Mucosa of descending colon (tissue), 3 donors: ENCODE data around the gene CDKN1C. TPM values are rescaled to one million over a fixed set of nuclear protein-coding genes. Genes with fewer than 3 reads are reported as not detected.
A peak's percentile ranks its signal among the peaks of the same experiment; 100 is the strongest.

ENCODE experiments used
- ATAC-seq: fragments of 200-7000 bp; cut with Tn5 transposase; one replicate; pipeline ENCODE4 v1.9.1; 2020; ENCODE audit warnings: mild to moderate bottlenecking, moderate library complexity
- DNase-seq, 3 donors: peaks; one replicate each; pipeline ENCODE4 v3.0.0-alpha.2; 2020
- H3K36me3 ChIP-seq: fragments of 200-600 bp; one replicate; pipeline ENCODE4 v1.8.0; 2021; ENCODE audit warnings: low read depth, mild to moderate bottlenecking
- H3K4me1 ChIP-seq: fragments of 200-600 bp; one replicate; pipeline ENCODE4 v1.8.0; 2021; ENCODE audit warnings: low read depth, mild to moderate bottlenecking
- H3K4me3 ChIP-seq: fragments of 200-600 bp; one replicate; pipeline ENCODE4 v1.8.0; 2021; ENCODE audit warnings: mild to moderate bottlenecking
- H3K9me3 ChIP-seq: fragments of 200-600 bp; one replicate; pipeline ENCODE4 v1.8.0; 2021; ENCODE audit warnings: mild to moderate bottlenecking
- CTCF ChIP-seq: fragments of 200-600 bp; IDR thresholded peaks from one replicate; pipeline ENCODE4 v1.8.0; 2022; ENCODE audit warnings: antibody characterized with exemption, mild to moderate bottlenecking
- intact Hi-C, 2 donors: fragments of 100-400 bp; cut with DNase I in 1 of 2; cut with micrococcal nuclease in 1 of 2; formaldehyde crosslinking; loops; one replicate each; pipeline versions ENCODE4 v1.11.0 to v1.11.1; 2022; cut with DNase I, micrococcal nuclease
- total RNA-seq, 3 donors: library from RNA; stranded (reverse); fragmentation: NEBNext Ultra II Directional in 2 of 3; extraction: Animal tissue kit (Norgen Biotek cat#: 25700) in 2 of 3; gene quantifications; one replicate each; pipeline versions ENCODE4 v1.2.1 to v1.2.4, GENCODE V29; 2021 to 2023
- donor health status: DM: no; HTN: no; CAD: no; lungs with moderate emphysema.
- donor health status: DM: no; HTN: no; CAD: no.
- donor health status: DM: no; HTN: yes; CAD: no.

The CDKN1C gene
- total RNA-seq, 3 donors from 2014 or later: 3.0 to 40.3 (median 10.2) TPM

GRCh38 chr11:2883979-2884815 is 1.4 kb downstream of the CDKN1C start:
- Histone ChIP-seq H3K9me3 (no peaks in the 10 kb centered on the region), H3K4me1 (peaks cover 7% of the 10 kb centered on the region), H3K36me3 (no peaks in the 10 kb centered on the region), H3K4me3 (peak overlapping the region; percentile 34)
- no peak for TF ChIP-seq CTCF
- DNase-seq (peak in 2 of 3 donors; percentile 57 to 64), ATAC-seq (no peak)
- intact Hi-C loops: loop anchor here in 1 of 2 donors (10.0 kb wide), 1 partner anchor 189 kb away; the partner anchor contains the start of gene KCNQ1OT1

- H3K9me3 ChIP-seq: no peaks in the 10 kb centered on the region
- H3K36me3 ChIP-seq: no peaks in the 10 kb centered on the region
- TF ChIP-seq CTCF: no peak
- peaks cover 7% of the 10 kb centered on the region for H3K4me1 ChIP-seq
- DNase-seq (no peak), ATAC-seq (no peak)
- intact Hi-C loops: loop anchor here in 1 of 2 donors (10.0 kb wide), 1 partner anchor 189 kb away; the partner anchor contains the start of gene KCNQ1OT1
- peak overlapping the region; percentile 34 for H3K4me3 ChIP-seq
Measured at GRCh38 chr11:2883640-2883978, 2.0 kb downstream of the CDKN1C start.

GRCh38 chr11:2882396-2883110 is 3.0 kb downstream of the CDKN1C start:
- peak in 1 of 3 donors; percentile 26 for DNase-seq
- TF ChIP-seq CTCF: no peak
- intact Hi-C loops: loop anchor here in 1 of 2 donors (10.0 kb wide), 1 partner anchor 188 kb away; the partner anchor contains the start of gene KCNQ1OT1
- no peak for ATAC-seq
- no peaks in the 10 kb centered on the region for H3K36me3 ChIP-seq
- no peaks in the 10 kb centered on the region for H3K9me3 ChIP-seq
- no peak overlapping the region for H3K4me3 ChIP-seq
- H3K4me1 ChIP-seq: peaks cover 7% of the 10 kb centered on the region

- no peak for TF ChIP-seq CTCF
- no peak overlapping the region for H3K4me3 ChIP-seq
- H3K36me3 ChIP-seq: no peaks in the 10 kb centered on the region
- no peaks in the 10 kb centered on the region for H3K9me3 ChIP-seq
- H3K4me1 ChIP-seq: peaks cover 7% of the 10 kb centered on the region
- DNase-seq: peak in 1 of 3 donors; percentile 22
- intact Hi-C loops: loop anchor here in 1 of 2 donors (10.0 kb wide), 1 partner anchor 187 kb away; the partner anchor contains the start of gene KCNQ1OT1
- ATAC-seq: no peak
Measured at GRCh38 chr11:2881981-2882375, 3.6 kb downstream of the CDKN1C start.

- ATAC-seq (no peak), DNase-seq (peak in 1 of 3 donors; percentile 20)
- Histone ChIP-seq H3K36me3 (no peaks in the 10 kb centered on the region), H3K9me3 (no peaks in the 10 kb centered on the region), H3K4me1 (peaks cover 2% of the 10 kb centered on the region), H3K4me3 (no peak overlapping the region)
- intact Hi-C loops: loop anchor here in 1 of 2 donors (10.0 kb wide), 1 partner anchor 187 kb away; the partner anchor contains the start of gene KCNQ1OT1
- TF ChIP-seq CTCF: no peak
Measured at GRCh38 chr11:2881076-2881980, 4.2 kb downstream of the CDKN1C start.
